Osteoblast (primary cell): ENCODE data around the gene LHFPL5. TPM values are rescaled to one million over a fixed set of nuclear protein-coding genes. Genes with fewer than 3 reads are reported as not detected.

ENCODE experiments used
- DNase-seq: peaks from one replicate; pipeline ENCODE4 v3.0.0; 2011; ENCODE audit warnings: low spot score, mixed read lengths; ENCODE audit not compliant: insufficient read length; ENCODE audit errors: missing footprints
- H2AFZ ChIP-seq: 2 replicates; pipeline ENCODE4 v1.6.0; 2011; ENCODE audit warnings: mild to moderate bottlenecking, low read length
- H3K27ac ChIP-seq: 2 replicates; pipeline ENCODE4 v1.5.1; 2011; ENCODE audit warnings: mild to moderate bottlenecking, low read depth, low read length, moderate library complexity
- H3K27me3 ChIP-seq: 2 replicates; pipeline ENCODE4 v1.6.0; 2012; ENCODE audit warnings: mild to moderate bottlenecking, control low read depth, inconsistent platforms, low read length, moderate library complexity; ENCODE audit not compliant: insufficient read depth
- H3K36me3 ChIP-seq: 2 replicates; pipeline ENCODE4 v1.5.1; 2011; ENCODE audit warnings: mild to moderate bottlenecking, low read length, control low read depth, moderate library complexity; ENCODE audit not compliant: insufficient read depth
- H3K4me1 ChIP-seq: 2 replicates; pipeline ENCODE4 v1.5.1; 2011; ENCODE audit warnings: mild to moderate bottlenecking, low read length, control low read depth, moderate library complexity; ENCODE audit not compliant: insufficient read depth
- H3K4me2 ChIP-seq: 2 replicates; pipeline ENCODE4 v1.6.0; 2011; ENCODE audit warnings: mild to moderate bottlenecking, low read length; ENCODE audit not compliant: insufficient read depth
- H3K4me3 ChIP-seq: fragments of 200-600 bp; sonication (generic); 3 replicates; pipeline ENCODE4 v1.5.1; 2012; ENCODE audit warnings: mild to moderate bottlenecking, low read length, inconsistent platforms; ENCODE audit not compliant: insufficient read depth
- H3K79me2 ChIP-seq: 2 replicates; pipeline ENCODE4 v1.6.0; 2012; ENCODE audit warnings: mild to moderate bottlenecking, low read length, control low read depth, inconsistent platforms; ENCODE audit not compliant: insufficient read depth
- H3K9me3 ChIP-seq: 2 replicates; pipeline ENCODE4 v1.5.1; 2011; ENCODE audit warnings: low read depth, low read length, control low read depth
- H4K20me1 ChIP-seq: 2 replicates; pipeline ENCODE4 v1.6.0; 2012; ENCODE audit warnings: mild to moderate bottlenecking, low read length, control low read depth; ENCODE audit not compliant: insufficient read depth
- total RNA-seq: library from RNA; depleted of rRNA; stranded (reverse); fragments of >200 nt; gene quantifications from 2 replicates; pipeline ENCODE4 v1.2.3, GENCODE V29; 2012
- TF ChIP-seq, protein P1 (sequence below): IDR thresholded peaks from 2 replicates; pipeline ENCODE4 v1.5.1; 2011; ENCODE audit warnings: mild to moderate bottlenecking, low read depth, low read length, moderate library complexity; ENCODE audit errors: extremely low read depth

LHFPL5 gene
- total RNA-seq: not detected in 2 replicates

DNA sequence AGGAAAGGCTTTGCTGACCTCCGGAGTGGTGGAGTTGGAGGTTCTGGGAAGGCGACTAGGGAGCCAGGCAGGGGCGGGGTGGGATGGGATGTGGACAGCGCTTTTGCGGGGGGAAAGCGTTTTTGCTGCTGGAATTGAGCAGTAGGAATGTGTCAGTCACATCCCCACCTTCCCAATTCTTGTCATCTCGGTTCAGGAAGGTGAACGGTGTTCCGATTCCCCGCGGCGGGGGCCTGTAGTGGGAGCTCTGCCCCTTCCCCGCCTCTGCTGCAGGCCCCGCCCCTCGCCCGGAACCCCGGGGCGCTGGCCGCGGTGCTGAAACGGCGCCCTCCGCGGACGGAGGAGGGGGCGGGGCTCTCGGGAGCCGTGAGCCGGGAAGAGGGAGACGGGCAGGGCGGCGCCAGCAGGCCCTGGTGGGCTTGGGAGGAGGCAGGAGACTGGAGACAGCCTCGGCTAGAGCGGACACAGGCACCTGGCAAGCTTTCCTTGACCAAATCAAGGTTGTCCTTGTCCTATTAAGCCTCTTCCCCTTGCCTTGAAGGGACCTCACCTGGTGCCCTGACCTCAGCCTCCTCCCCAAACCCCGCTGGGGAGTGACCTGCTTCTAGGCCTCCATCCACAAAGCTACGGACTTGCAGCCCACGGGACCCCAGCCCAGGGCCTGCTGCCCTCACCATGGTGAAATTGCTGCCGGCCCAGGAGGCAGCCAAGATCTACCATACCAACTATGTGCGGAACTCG, at the start of gene LHFPL5:
Gene LHFPL5, plus strand, starts transcription at position 357 of the 741 bp plus-strand sequence. Its CDS starts 319 bp downstream, at position 676.
- H3K36me3 ChIP-seq: no peaks in the 10 kb centered on the region
- H4K20me1 ChIP-seq: no peaks in the 10 kb centered on the region
- H3K79me2 ChIP-seq: no peaks in the 10 kb centered on the region
- no peaks in the 10 kb centered on the region for H3K27me3 ChIP-seq
- H3K4me3 ChIP-seq: no peak within 1 kb of the TSS
- no peak within 1 kb of the TSS for H3K27ac ChIP-seq
- peak; percentile 93 for DNase-seq
- H3K4me2 ChIP-seq: peak within 1 kb of the TSS; percentile 70
- no peaks in the 10 kb centered on the region for H3K4me1 ChIP-seq
- TF ChIP-seq, protein P1, sequence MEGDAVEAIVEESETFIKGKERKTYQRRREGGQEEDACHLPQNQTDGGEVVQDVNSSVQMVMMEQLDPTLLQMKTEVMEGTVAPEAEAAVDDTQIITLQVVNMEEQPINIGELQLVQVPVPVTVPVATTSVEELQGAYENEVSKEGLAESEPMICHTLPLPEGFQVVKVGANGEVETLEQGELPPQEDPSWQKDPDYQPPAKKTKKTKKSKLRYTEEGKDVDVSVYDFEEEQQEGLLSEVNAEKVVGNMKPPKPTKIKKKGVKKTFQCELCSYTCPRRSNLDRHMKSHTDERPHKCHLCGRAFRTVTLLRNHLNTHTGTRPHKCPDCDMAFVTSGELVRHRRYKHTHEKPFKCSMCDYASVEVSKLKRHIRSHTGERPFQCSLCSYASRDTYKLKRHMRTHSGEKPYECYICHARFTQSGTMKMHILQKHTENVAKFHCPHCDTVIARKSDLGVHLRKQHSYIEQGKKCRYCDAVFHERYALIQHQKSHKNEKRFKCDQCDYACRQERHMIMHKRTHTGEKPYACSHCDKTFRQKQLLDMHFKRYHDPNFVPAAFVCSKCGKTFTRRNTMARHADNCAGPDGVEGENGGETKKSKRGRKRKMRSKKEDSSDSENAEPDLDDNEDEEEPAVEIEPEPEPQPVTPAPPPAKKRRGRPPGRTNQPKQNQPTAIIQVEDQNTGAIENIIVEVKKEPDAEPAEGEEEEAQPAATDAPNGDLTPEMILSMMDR: no peak
- no peaks in the 10 kb centered on the region for H3K9me3 ChIP-seq
- H2AFZ ChIP-seq: no peak within 1 kb of the TSS

DNA sequence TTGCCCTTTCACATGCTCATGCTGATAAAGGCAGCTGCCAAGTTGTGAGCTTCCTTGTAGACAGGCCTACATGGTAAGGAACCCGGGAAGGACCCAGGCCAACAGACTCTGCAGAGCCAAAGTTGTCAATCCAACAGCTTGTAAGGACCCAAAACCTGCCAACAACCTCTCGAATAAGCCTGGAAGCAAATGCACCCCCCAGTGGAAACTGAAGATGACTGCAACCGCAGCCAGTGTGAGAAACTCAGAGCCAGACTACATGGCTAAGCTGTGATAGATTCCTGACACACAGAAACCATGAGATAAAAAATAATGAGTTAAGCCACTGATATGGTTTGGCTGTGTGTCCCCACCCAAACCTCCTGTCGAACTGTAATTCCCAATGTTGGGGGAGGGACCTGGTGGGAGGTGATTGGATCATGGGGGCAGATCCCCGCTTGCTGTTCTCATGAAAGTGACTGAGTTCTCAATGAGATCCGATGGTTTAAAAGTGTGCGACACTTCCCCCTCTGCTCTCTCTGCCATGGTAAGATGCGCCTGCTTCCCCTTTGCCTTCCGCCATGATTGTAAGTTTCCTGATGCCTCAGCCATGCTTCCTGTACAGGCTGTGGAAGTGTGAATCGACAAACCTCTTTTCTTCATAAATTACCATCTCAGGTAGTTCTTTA, 47.6 kb upstream of the LHFPL5 start:
- H3K27ac ChIP-seq: no peak overlapping the region
- H3K9me3 ChIP-seq: no peaks in the 10 kb centered on the region
- no peaks in the 10 kb centered on the region for H3K4me1 ChIP-seq
- TF ChIP-seq, protein P1: peak; percentile 64
- no peak overlapping the region for H2AFZ ChIP-seq
- no peak overlapping the region for H3K4me2 ChIP-seq
- H3K79me2 ChIP-seq: no peaks in the 10 kb centered on the region
- peak; percentile 76 for DNase-seq
- H4K20me1 ChIP-seq: no peaks in the 10 kb centered on the region
- H3K27me3 ChIP-seq: peaks cover 9% of the 10 kb centered on the region
- no peaks in the 10 kb centered on the region for H3K36me3 ChIP-seq
- H3K4me3 ChIP-seq: no peak overlapping the region

DNA sequence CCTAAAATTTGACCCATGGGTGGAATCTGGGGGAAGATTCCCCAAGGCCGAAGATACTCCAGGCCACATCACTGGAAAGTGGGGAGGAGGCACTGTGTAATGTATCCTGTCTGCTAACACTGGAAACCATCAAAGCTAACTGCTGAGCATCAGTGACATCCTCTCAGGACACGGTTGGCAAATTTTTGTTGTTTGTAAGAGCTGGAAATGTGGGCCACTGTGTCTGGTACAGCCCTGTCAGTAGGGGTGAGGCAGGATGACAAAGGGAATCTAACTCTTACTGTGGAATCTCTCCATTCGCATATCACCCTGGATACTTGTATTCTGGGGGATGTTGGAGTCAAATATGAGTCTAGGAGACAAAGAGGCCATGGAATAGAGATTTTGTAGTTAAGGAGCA, 45.7 kb upstream of the LHFPL5 start:
- Histone ChIP-seq H4K20me1 (no peaks in the 10 kb centered on the region), H3K4me3 (no peak overlapping the region)

More for the DNA sequence above, 45.7 kb upstream of the LHFPL5 start:
- H3K36me3 ChIP-seq: no peaks in the 10 kb centered on the region
- no peak for DNase-seq
- no peaks in the 10 kb centered on the region for H3K4me1 ChIP-seq
- H3K27me3 ChIP-seq: peaks cover 27% of the 10 kb centered on the region
- H3K79me2 ChIP-seq: no peaks in the 10 kb centered on the region
- no peak overlapping the region for H2AFZ ChIP-seq
- no peak overlapping the region for H3K27ac ChIP-seq
- no peaks in the 10 kb centered on the region for H3K9me3 ChIP-seq
- H3K4me2 ChIP-seq: no peak overlapping the region
- TF ChIP-seq, protein P1: no peak
